ENCODE results near the gene ZNF217.
"Not testable (repeated sequence)": the region's sequence is repeated elsewhere in the genome, so short reads cannot be mapped to it uniquely, and the experiment has no call there.

Gene ZNF217

GRCh38 chr20:53584550-53584913, 9.1 kb downstream of the ZNF217 start:
- H3K36me3 Mint-ChIP-seq (ENCODE audit: low read depth): peaks cover 40% of the 10 kb centered on the region
- not testable (repeated sequence) for H3K9me3 Mint-ChIP-seq, H3K27me3 Mint-ChIP-seq
- H3K4me3 Mint-ChIP-seq: peak overlapping the region; percentile 90
- H3K4me1 Mint-ChIP-seq (ENCODE audit: low read depth): peaks cover 89% of the 10 kb centered on the region
- H3K27ac Mint-ChIP-seq: peak overlapping the region; percentile 93

- not testable (repeated sequence) for H3K9me3 Mint-ChIP-seq, H3K27me3 Mint-ChIP-seq
- peaks cover 46% of the 10 kb centered on the region for H3K36me3 Mint-ChIP-seq (ENCODE audit: low read depth)
- H3K4me3 Mint-ChIP-seq: peak overlapping the region; percentile 90
- peak overlapping the region; percentile 93 for H3K27ac Mint-ChIP-seq
- H3K4me1 Mint-ChIP-seq (ENCODE audit: low read depth): peaks cover 91% of the 10 kb centered on the region
Observed at GRCh38 chr20:53583660-53584549, 9.7 kb downstream of the ZNF217 start.

- Mint-ChIP-seq H3K27ac (peak overlapping the region; percentile 92), H3K27me3 (no peaks in the 10 kb centered on the region), H3K9me3 (no peaks in the 10 kb centered on the region), H3K36me3 (ENCODE audit: low read depth) (peaks cover 56% of the 10 kb centered on the region), H3K4me3 (peak overlapping the region; percentile 90), H3K4me1 (ENCODE audit: low read depth) (peaks cover 97% of the 10 kb centered on the region)
Observed at GRCh38 chr20:53582574-53583351, 10.9 kb downstream of the ZNF217 start.

- peaks cover 98% of the 10 kb centered on the region for H3K4me1 Mint-ChIP-seq (ENCODE audit: low read depth)
- peaks cover 62% of the 10 kb centered on the region for H3K36me3 Mint-ChIP-seq (ENCODE audit: low read depth)
- peak overlapping the region; percentile 90 for H3K4me3 Mint-ChIP-seq
- H3K27me3 Mint-ChIP-seq: no peaks in the 10 kb centered on the region
- no peaks in the 10 kb centered on the region for H3K9me3 Mint-ChIP-seq
- H3K27ac Mint-ChIP-seq: peak overlapping the region; percentile 92
Observed at GRCh38 chr20:53582251-53582570, 11.4 kb downstream of the ZNF217 start.

GRCh38 chr20:53581444-53582250, 12.0 kb downstream of the ZNF217 start:
- Mint-ChIP-seq H3K27me3 (no peaks in the 10 kb centered on the region), H3K36me3 (ENCODE audit: low read depth) (peaks cover 67% of the 10 kb centered on the region), H3K27ac (peak overlapping the region; percentile 92), H3K9me3 (no peaks in the 10 kb centered on the region), H3K4me1 (ENCODE audit: low read depth) (peaks cover 98% of the 10 kb centered on the region), H3K4me3 (peak overlapping the region; percentile 90)

GRCh38 chr20:53580376-53581111, 13.1 kb downstream of the ZNF217 start:
- H3K27ac Mint-ChIP-seq: peak overlapping the region; percentile 93
- H3K4me1 Mint-ChIP-seq (ENCODE audit: low read depth): peaks cover 98% of the 10 kb centered on the region
- H3K36me3 Mint-ChIP-seq (ENCODE audit: low read depth): peaks cover 72% of the 10 kb centered on the region
- H3K9me3 Mint-ChIP-seq: no peaks in the 10 kb centered on the region
- H3K27me3 Mint-ChIP-seq: no peaks in the 10 kb centered on the region
- peak overlapping the region; percentile 90 for H3K4me3 Mint-ChIP-seq

- Mint-ChIP-seq H3K4me1 (ENCODE audit: low read depth) (peaks cover 98% of the 10 kb centered on the region), H3K27ac (peak overlapping the region; percentile 93), H3K36me3 (ENCODE audit: low read depth) (peaks cover 80% of the 10 kb centered on the region), H3K9me3 (no peaks in the 10 kb centered on the region), H3K27me3 (no peaks in the 10 kb centered on the region), H3K4me3 (peak overlapping the region; percentile 90)
Observed at GRCh38 chr20:53579581-53580375, 13.9 kb downstream of the ZNF217 start.

GRCh38 chr20:53579266-53579580, 14.4 kb downstream of the ZNF217 start:
- Mint-ChIP-seq H3K36me3 (ENCODE audit: low read depth) (peaks cover 86% of the 10 kb centered on the region), H3K9me3 (no peaks in the 10 kb centered on the region), H3K4me1 (ENCODE audit: low read depth) (peaks cover 96% of the 10 kb centered on the region), H3K27me3 (no peaks in the 10 kb centered on the region), H3K27ac (peak overlapping the region; percentile 93), H3K4me3 (peak overlapping the region; percentile 90)

GRCh38 chr20:53578492-53579222, 15.0 kb downstream of the ZNF217 start:
- Mint-ChIP-seq H3K4me1 (ENCODE audit: low read depth) (peaks cover 95% of the 10 kb centered on the region), H3K4me3 (peak overlapping the region; percentile 90), H3K27ac (peak overlapping the region; percentile 93), H3K27me3 (no peaks in the 10 kb centered on the region), H3K36me3 (ENCODE audit: low read depth) (peaks cover 91% of the 10 kb centered on the region), H3K9me3 (no peaks in the 10 kb centered on the region)

- Mint-ChIP-seq H3K4me1 (ENCODE audit: low read depth) (peaks cover 93% of the 10 kb centered on the region), H3K4me3 (peak overlapping the region; percentile 45), H3K27ac (peak overlapping the region; percentile 93), H3K27me3 (no peaks in the 10 kb centered on the region), H3K36me3 (ENCODE audit: low read depth) (peaks cover 93% of the 10 kb centered on the region), H3K9me3 (no peaks in the 10 kb centered on the region)
Observed at GRCh38 chr20:53576586-53577318, 16.9 kb downstream of the ZNF217 start.

- peaks cover 93% of the 10 kb centered on the region for H3K36me3 Mint-ChIP-seq (ENCODE audit: low read depth)
- H3K27ac Mint-ChIP-seq: peak overlapping the region; percentile 93
- H3K4me1 Mint-ChIP-seq (ENCODE audit: low read depth): peaks cover 94% of the 10 kb centered on the region
- H3K4me3 Mint-ChIP-seq: peak overlapping the region; percentile 45
- H3K27me3 Mint-ChIP-seq: no peaks in the 10 kb centered on the region
- H3K9me3 Mint-ChIP-seq: no peaks in the 10 kb centered on the region
Observed at GRCh38 chr20:53576195-53576580, 17.5 kb downstream of the ZNF217 start.

- H3K36me3 Mint-ChIP-seq (ENCODE audit: low read depth): peaks cover 94% of the 10 kb centered on the region
- H3K4me1 Mint-ChIP-seq (ENCODE audit: low read depth): peaks cover 95% of the 10 kb centered on the region
- H3K4me3 Mint-ChIP-seq: peak overlapping the region; percentile 45
- no peaks in the 10 kb centered on the region for H3K9me3 Mint-ChIP-seq
- peak overlapping the region; percentile 93 for H3K27ac Mint-ChIP-seq
- H3K27me3 Mint-ChIP-seq: no peaks in the 10 kb centered on the region
Observed at GRCh38 chr20:53575481-53576194, 18.0 kb downstream of the ZNF217 start.

Data from stimulated activated naive CD8-positive, alpha-beta T cell treated with anti-CD3 and anti-CD28 coated beads, Interleukin-15, Interleukin-2, amounts not matched to agents 100 ng/mL and 50 ng/mL, for 24 hours (primary cell).